PC-9 (cell line): ENCODE data around the gene NFIA.

Experiments
- EZH2 ChIP-seq: fragments of 200-600 bp; sonication (generic); IDR thresholded peaks from 2 replicates; pipeline ENCODE4 v1.8.0; 2017; ENCODE audit warnings: antibody characterized with exemption, low read depth
- TF ChIP-seq, protein P1 (sequence below): fragments of 200-600 bp; sonication (generic); conservative IDR thresholded peaks from 2 replicates; pipeline ENCODE4 v1.6.1; 2017; ENCODE audit warnings: mixed run types, antibody characterized with exemption, mild to moderate bottlenecking, moderate library complexity

DNA sequence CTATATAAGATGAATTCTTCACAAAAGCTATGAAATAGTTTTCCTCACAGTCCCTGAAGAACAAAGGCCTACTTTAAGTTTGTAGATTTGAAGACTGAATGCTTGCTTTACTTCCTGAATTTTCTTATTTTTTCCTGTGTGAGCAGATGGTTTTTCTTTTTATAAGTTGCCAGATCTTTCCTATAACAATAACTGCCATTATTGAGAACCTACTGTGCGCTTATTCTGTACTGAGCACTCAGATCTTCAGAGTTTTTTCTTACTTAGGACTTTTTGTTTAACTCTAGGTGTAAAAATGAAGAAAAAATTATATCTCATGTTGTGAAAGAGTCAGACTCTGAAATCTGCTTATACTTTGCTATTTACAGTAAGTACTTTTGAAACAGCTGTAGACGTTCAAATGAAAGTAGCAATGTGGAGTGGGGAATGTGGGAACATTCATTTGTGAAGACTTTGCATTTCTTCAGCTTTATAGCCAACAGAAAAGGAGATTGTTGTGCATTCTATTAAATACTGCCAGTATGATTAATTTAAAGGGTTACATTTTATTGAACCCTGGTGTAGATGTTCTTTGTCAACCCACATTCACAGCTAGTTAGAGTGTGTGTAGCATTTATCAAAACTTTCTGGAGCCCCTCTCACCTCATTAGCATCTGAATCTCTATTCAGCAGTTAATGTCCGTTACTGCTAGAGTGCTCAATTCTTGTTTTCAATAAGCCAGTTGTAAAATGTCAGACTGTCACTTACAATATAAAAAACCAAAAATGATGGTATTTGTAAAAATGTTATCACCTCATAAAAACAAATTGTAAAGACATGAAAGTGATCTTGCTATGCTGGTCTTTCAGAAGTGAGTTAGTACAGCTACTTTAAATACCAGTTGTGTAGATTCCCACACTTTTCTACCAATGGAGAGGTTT, 29.0 kb downstream of the NFIA start:
- TF ChIP-seq, protein P1, sequence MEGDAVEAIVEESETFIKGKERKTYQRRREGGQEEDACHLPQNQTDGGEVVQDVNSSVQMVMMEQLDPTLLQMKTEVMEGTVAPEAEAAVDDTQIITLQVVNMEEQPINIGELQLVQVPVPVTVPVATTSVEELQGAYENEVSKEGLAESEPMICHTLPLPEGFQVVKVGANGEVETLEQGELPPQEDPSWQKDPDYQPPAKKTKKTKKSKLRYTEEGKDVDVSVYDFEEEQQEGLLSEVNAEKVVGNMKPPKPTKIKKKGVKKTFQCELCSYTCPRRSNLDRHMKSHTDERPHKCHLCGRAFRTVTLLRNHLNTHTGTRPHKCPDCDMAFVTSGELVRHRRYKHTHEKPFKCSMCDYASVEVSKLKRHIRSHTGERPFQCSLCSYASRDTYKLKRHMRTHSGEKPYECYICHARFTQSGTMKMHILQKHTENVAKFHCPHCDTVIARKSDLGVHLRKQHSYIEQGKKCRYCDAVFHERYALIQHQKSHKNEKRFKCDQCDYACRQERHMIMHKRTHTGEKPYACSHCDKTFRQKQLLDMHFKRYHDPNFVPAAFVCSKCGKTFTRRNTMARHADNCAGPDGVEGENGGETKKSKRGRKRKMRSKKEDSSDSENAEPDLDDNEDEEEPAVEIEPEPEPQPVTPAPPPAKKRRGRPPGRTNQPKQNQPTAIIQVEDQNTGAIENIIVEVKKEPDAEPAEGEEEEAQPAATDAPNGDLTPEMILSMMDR, result no peak
- no peak for TF ChIP-seq EZH2
